DND-41 (cell line): ENCODE data around the gene SRPRB.

Source experiments
- ATAC-seq: fragments of 200-7000 bp; cut with Tn5 transposase; 3 replicates; pipeline ENCODE4 v1.9.1; 2021; ENCODE audit warnings: low read depth; ENCODE audit not compliant: insufficient read depth
- DNase-seq: peaks from one replicate; pipeline ENCODE4 v3.0.0-alpha.2; 2020
- H2AFZ ChIP-seq: 2 replicates; pipeline ENCODE4 v1.6.0; 2012; ENCODE audit warnings: low read depth, low read length
- H3K27ac ChIP-seq: 2 replicates; pipeline ENCODE4 v1.5.1; 2012; ENCODE audit warnings: low read length, inconsistent platforms
- H3K27me3 ChIP-seq: fragments of 200-600 bp; sonication (generic); 2 replicates; pipeline ENCODE4 v1.6.0; 2012; ENCODE audit warnings: low read length, mild to moderate bottlenecking, inconsistent platforms; ENCODE audit not compliant: insufficient read depth, poor library complexity
- H3K36me3 ChIP-seq: 2 replicates; pipeline ENCODE4 v1.5.1; 2012; ENCODE audit warnings: low read length, inconsistent platforms; ENCODE audit not compliant: insufficient read depth
- H3K4me1 ChIP-seq: 2 replicates; pipeline ENCODE4 v1.5.1; 2012; ENCODE audit warnings: mild to moderate bottlenecking, low read length; ENCODE audit not compliant: insufficient read depth
- H3K4me2 ChIP-seq: 2 replicates; pipeline ENCODE4 v1.6.0; 2012; ENCODE audit warnings: mild to moderate bottlenecking, moderate library complexity, low read length, inconsistent platforms; ENCODE audit not compliant: insufficient read depth
- H3K4me3 ChIP-seq, 2 experiments: fragments of 200-600 bp in 1 of 2; shearing (Covaris generic) in 1 of 2; 2 replicates each; pipeline ENCODE4 v1.5.1; 2012 to 2016; ENCODE audit warnings: inconsistent platforms in 2 of 2, low read length in 2 of 2, mild to moderate bottlenecking in 2 of 2, low read depth in 1 of 2, moderate library complexity in 1 of 2
- H3K79me2 ChIP-seq: 2 replicates; pipeline ENCODE4 v1.6.0; 2012; ENCODE audit warnings: low read length, inconsistent platforms; ENCODE audit not compliant: insufficient read depth
- H3K9ac ChIP-seq: 2 replicates; pipeline ENCODE4 v1.6.0; 2012; ENCODE audit warnings: low read depth, mild to moderate bottlenecking, inconsistent platforms, low read length, moderate library complexity
- H3K9me3 ChIP-seq: 2 replicates; pipeline ENCODE4 v1.5.1; 2012; ENCODE audit warnings: low read length, moderate library complexity, mild to moderate bottlenecking, inconsistent platforms; ENCODE audit not compliant: insufficient read depth, severe bottlenecking
- H4K20me1 ChIP-seq: 2 replicates; pipeline ENCODE4 v1.6.0; 2012; ENCODE audit warnings: low read length; ENCODE audit not compliant: insufficient read depth
- CTCF ChIP-seq: IDR thresholded peaks from 2 replicates; pipeline ENCODE4 v1.5.1; 2012; ENCODE audit warnings: borderline replicate concordance, low read length, moderate library complexity, mild to moderate bottlenecking; ENCODE audit not compliant: poor library complexity, severe bottlenecking; ENCODE audit errors: extremely low read depth
- EZH2 ChIP-seq: IDR thresholded peaks from 3 replicates; pipeline ENCODE4 v1.6.1; 2012; ENCODE audit warnings: borderline replicate concordance, low read depth, mild to moderate bottlenecking, moderate library complexity, low read length, inconsistent platforms; ENCODE audit not compliant: severe bottlenecking

SRPRB gene

GRCh38 chr3:133758568-133758928 lies 47.1 kb upstream of the SRPRB start:
- Histone ChIP-seq H3K79me2 (no peaks in the 10 kb centered on the region), H3K9ac (no peak overlapping the region), H3K9me3 (no peaks in the 10 kb centered on the region), H3K4me3 (no peak overlapping the region), H3K27me3 (peaks cover 7% of the 10 kb centered on the region), H3K4me2 (no peak overlapping the region), H4K20me1 (no peaks in the 10 kb centered on the region), H3K27ac (no peak overlapping the region), H2AFZ (no peak overlapping the region), H3K36me3 (no peaks in the 10 kb centered on the region), H3K4me1 (no peaks in the 10 kb centered on the region)
- DNase-seq, result no peak
- ATAC-seq, result no peak
- TF ChIP-seq CTCF (no peak), EZH2 (no peak)

- H3K27me3 ChIP-seq, result peaks cover 7% of the 10 kb centered on the region
- H2AFZ ChIP-seq, result no peak overlapping the region
- TF ChIP-seq EZH2, result no peak
- TF ChIP-seq CTCF, result no peak
- H3K4me2 ChIP-seq, result no peak overlapping the region
- H3K9me3 ChIP-seq, result no peaks in the 10 kb centered on the region
- DNase-seq (no peak), ATAC-seq (no peak)
- no peaks in the 10 kb centered on the region for H3K36me3 ChIP-seq
- no peaks in the 10 kb centered on the region for H4K20me1 ChIP-seq
- no peak overlapping the region for H3K27ac ChIP-seq
- no peak overlapping the region for H3K9ac ChIP-seq
- no peaks in the 10 kb centered on the region for H3K79me2 ChIP-seq
- H3K4me1 ChIP-seq, result no peaks in the 10 kb centered on the region
- H3K4me3 ChIP-seq, result no peak overlapping the region
Observed at GRCh38 chr3:133758964-133759739, 46.5 kb upstream of the SRPRB start.

GRCh38 chr3:133759740-133760305 lies 45.8 kb upstream of the SRPRB start:
- Histone ChIP-seq H3K27me3 (peaks cover 7% of the 10 kb centered on the region), H3K36me3 (no peaks in the 10 kb centered on the region), H2AFZ (no peak overlapping the region), H3K79me2 (no peaks in the 10 kb centered on the region), H3K4me3 (no peak overlapping the region), H4K20me1 (no peaks in the 10 kb centered on the region), H3K9me3 (no peaks in the 10 kb centered on the region), H3K9ac (no peak overlapping the region), H3K4me2 (no peak overlapping the region), H3K27ac (no peak overlapping the region), H3K4me1 (no peaks in the 10 kb centered on the region)
- no peak for TF ChIP-seq CTCF
- TF ChIP-seq EZH2, result no peak
- ATAC-seq (no peak), DNase-seq (no peak)
